MM.1S (cell line): Measurements from ENCODE around the gene EAF1.

ENCODE experiments used
- CTCF ChIP-seq: fragments of 300-600 bp; sonication (generic); IDR thresholded peaks from 2 replicates; pipeline ENCODE4 v1.5.1; 2016; ENCODE audit warnings: antibody characterized with exemption, low read length, mixed read lengths
- EZH2 ChIP-seq: fragments of 300-600 bp; sonication (generic); optimal IDR thresholded peaks from 2 replicates; pipeline ENCODE3; 2017; ENCODE audit warnings: low read depth, mild to moderate bottlenecking, antibody characterized with exemption, low read length, mixed read lengths
- EZH2phosphoT487 ChIP-seq: fragments of 300-600 bp; sonication (generic); IDR thresholded peaks from 2 replicates; pipeline ENCODE4 v1.6.1; 2018; ENCODE audit warnings: antibody characterized with exemption, low read length

DNA sequence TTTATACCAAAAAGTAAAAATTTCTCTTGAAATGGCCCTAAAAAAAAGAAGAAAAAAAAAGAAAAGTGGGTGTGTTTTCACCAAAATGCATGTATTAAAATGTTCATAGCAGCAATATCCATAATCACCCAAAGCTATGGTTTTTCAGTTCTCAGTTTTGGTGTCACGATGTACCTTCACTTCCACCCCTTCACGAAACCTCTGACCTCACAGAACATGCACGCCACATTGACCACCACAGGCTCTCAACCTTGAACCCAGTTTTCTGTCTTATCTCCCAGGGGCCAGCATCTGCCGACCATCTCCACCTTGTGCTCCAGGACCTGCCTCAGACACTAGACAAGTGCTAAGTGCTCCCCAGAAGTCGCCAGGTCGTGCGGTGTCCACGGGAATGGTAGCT lies 63.7 kb downstream of the EAF1 start:
- TF ChIP-seq CTCF (no peak), EZH2phosphoT487 (no peak), EZH2 (no peak)
